RWPE1 (cell line): ENCODE results near the gene SLC29A2.
"Not testable (repeated sequence)": the region's sequence is repeated elsewhere in the genome, so short reads cannot be mapped to it uniquely, and the experiment has no call there.

Experiments used
- CTCF ChIA-PET: fragments of 350-600 bp; sonication (Branson Sonifier 250); formaldehyde crosslinking; extraction: SDS; loops from one replicate; lab custom pipeline; 2021; lab: Yijun Ruan, JAX
- POLR2A ChIA-PET: fragments of 400-600 bp; formaldehyde crosslinking; extraction: SDS; loops from one replicate; lab custom pipeline; 2020; ENCODE audit warnings: antibody characterized with exemption; ENCODE audit not compliant: low non-redundant PET; lab: Yijun Ruan, JAX
- DNase-seq: peaks from one replicate; pipeline ENCODE4 v3.0.0; 2012; ENCODE audit warnings: low spot score
- H3K27ac ChIP-seq: fragments of 450-650 bp; 2 replicates; pipeline ENCODE4 v1.5.1; 2017
- CTCF ChIP-seq: fragments of 450-650 bp; conservative IDR thresholded peaks from 2 replicates; pipeline ENCODE4 v1.5.1; 2017; ENCODE audit warnings: low read depth, mild to moderate bottlenecking

Gene SLC29A2

GRCh38 chr11:66391322-66391721 lies 19.8 kb upstream of the SLC29A2 start:
- DNase-seq, result no peak
- no peak overlapping the region for H3K27ac ChIP-seq
- no peak for TF ChIP-seq CTCF
- ChIA-PET POLR2A (no interaction called here), CTCF (interaction anchor here (0.7 to 1.2 kb wide), 2 partner anchors 80 to 301 kb away, joined by 3 to 4 read pairs; no protein-coding TSS in a partner anchor)

GRCh38 chr11:66388780-66389386 lies 17.3 kb upstream of the SLC29A2 start:
- POLR2A ChIA-PET, result no interaction called here
- CTCF ChIA-PET, result interaction anchor here (0.5 to 2.2 kb wide), 17 partner anchors 10 to 507 kb away, joined by 3 to 18 read pairs (median 4); partner anchors contain the start of genes BRMS1 and RIN1
- TF ChIP-seq CTCF, result peak; percentile 86

GRCh38 chr11:66386171-66387069 lies 14.9 kb upstream of the SLC29A2 start:
- ChIA-PET POLR2A (interaction anchor here (0.5 to 1.7 kb wide), 3 partner anchors 41 to 94 kb away, joined by 3 to 7 read pairs (median 5); partner anchors contain the start of gene DPP3), CTCF (interaction anchor here (0.6 to 2.7 kb wide), 17 partner anchors 9 to 991 kb away, joined by 3 to 24 read pairs (median 4); partner anchors contain the start of genes B4GAT1, BRMS1, CD248 and RIN1)
- TF ChIP-seq CTCF, result peak; percentile 91
- no peak overlapping the region for H3K27ac ChIP-seq
- peak; percentile 49 for DNase-seq

More at GRCh38 chr11:66388780-66389386, 17.3 kb upstream of the SLC29A2 start:
- peak; percentile 42 for DNase-seq
- no peak overlapping the region for H3K27ac ChIP-seq

- POLR2A ChIA-PET, DNase-seq, H3K27ac ChIP-seq: not testable (repeated sequence)
- CTCF ChIA-PET, result interaction anchor here (0.6 to 2.7 kb wide), 4 partner anchors 9 to 126 kb away, joined by 4 to 24 read pairs (median 7); no protein-coding TSS in a partner anchor
These were observed 12.8 kb upstream of the SLC29A2 start for GRCh38 chr11:66384316-66384715.

- CTCF ChIA-PET, result interaction anchor here (1.1 kb wide), 1 partner anchor 69 kb away, joined by 3 read pairs; no protein-coding TSS in a partner anchor
- DNase-seq, H3K27ac ChIP-seq, POLR2A ChIA-PET: not testable (repeated sequence)
These were observed 8.7 kb upstream of the SLC29A2 start for GRCh38 chr11:66380264-66380663.

GRCh38 chr11:66373690-66374287 lies 2.2 kb upstream of the SLC29A2 start:
- CTCF ChIA-PET, result interaction anchor here (0.6 kb wide), 2 partner anchors 8 to 1144 kb away, joined by 3 read pairs; no protein-coding TSS in a partner anchor
- not testable (repeated sequence) for H3K27ac ChIP-seq

GRCh38 chr11:66373265-66373664 lies 1.7 kb upstream of the SLC29A2 start:
- no peak for DNase-seq
- ChIA-PET CTCF (interaction anchor here (0.6 to 1.3 kb wide), 2 partner anchors 7 to 16 kb away, joined by 3 to 4 read pairs; no protein-coding TSS in a partner anchor), POLR2A (no interaction called here)
- H3K27ac ChIP-seq, result no peak overlapping the region
- no peak for TF ChIP-seq CTCF

More at GRCh38 chr11:66373690-66374287, 2.2 kb upstream of the SLC29A2 start:
- POLR2A ChIA-PET, DNase-seq: not testable (repeated sequence)
